Esophagus squamous epithelium (tissue), 4 donors: ENCODE measurements around the gene ADIPOQ.

Source experiments
- POLR2A ChIP-seq, 4 donors: fragments of 450-650 bp; IDR thresholded peaks; one replicate each; pipeline ENCODE4 v1.6.1; 2017; ENCODE audit warnings: antibody characterized with exemption in 4 of 4, mild to moderate bottlenecking in 4 of 4, moderate library complexity in 3 of 4
- TF ChIP-seq, protein P1 (sequence below), 6 experiments: fragments of 450-650 bp in 4 of 6; fragments of 200-600 bp in 2 of 6; sonication (generic) in 2 of 6; IDR thresholded peaks; one replicate each; pipeline ENCODE4 v1.5.1; 2016 to 2019; ENCODE audit warnings: antibody characterized with exemption in 6 of 6, mild to moderate bottlenecking in 4 of 6, moderate library complexity in 4 of 6

DNA sequence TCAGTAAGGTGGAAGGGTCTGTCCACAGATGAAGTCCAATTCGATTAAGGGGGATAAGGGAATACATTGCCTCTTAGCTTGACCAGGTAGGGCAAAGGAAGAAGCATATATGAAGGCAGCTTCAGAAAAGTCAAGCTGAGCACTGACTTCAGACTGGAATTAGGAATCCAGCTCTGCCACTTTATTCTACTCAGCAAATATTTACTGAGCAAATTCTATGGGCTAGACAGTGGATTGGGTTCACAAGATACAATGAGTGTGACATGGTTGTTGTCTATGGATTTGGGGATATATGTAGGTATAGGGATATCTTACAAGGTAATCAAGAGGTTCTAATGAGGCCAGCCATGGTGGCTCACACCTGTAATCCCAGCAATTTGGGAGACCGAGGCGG is 526 bp downstream of the ADIPOQ start:
- no peak for TF ChIP-seq POLR2A (IDR thresholded peaks at IDR 0.05)
- TF ChIP-seq, protein P1, sequence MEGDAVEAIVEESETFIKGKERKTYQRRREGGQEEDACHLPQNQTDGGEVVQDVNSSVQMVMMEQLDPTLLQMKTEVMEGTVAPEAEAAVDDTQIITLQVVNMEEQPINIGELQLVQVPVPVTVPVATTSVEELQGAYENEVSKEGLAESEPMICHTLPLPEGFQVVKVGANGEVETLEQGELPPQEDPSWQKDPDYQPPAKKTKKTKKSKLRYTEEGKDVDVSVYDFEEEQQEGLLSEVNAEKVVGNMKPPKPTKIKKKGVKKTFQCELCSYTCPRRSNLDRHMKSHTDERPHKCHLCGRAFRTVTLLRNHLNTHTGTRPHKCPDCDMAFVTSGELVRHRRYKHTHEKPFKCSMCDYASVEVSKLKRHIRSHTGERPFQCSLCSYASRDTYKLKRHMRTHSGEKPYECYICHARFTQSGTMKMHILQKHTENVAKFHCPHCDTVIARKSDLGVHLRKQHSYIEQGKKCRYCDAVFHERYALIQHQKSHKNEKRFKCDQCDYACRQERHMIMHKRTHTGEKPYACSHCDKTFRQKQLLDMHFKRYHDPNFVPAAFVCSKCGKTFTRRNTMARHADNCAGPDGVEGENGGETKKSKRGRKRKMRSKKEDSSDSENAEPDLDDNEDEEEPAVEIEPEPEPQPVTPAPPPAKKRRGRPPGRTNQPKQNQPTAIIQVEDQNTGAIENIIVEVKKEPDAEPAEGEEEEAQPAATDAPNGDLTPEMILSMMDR (IDR thresholded peaks at IDR 0.05), result no peak
